Ishikawa (cell line): ENCODE results near the gene RPSA.

Experiments used
- CREB1 ChIP-seq: IDR thresholded peaks from 2 replicates; pipeline ENCODE4 v1.6.1; 2012; ENCODE audit warnings: low read depth
- EGR1 ChIP-seq: IDR thresholded peaks from 2 replicates; pipeline ENCODE4 v1.6.1; 2012
- EP300 ChIP-seq: IDR thresholded peaks from 2 replicates; pipeline ENCODE4 v1.6.1; 2012; ENCODE audit warnings: borderline replicate concordance
- FOXM1 ChIP-seq: IDR thresholded peaks from 2 replicates; pipeline ENCODE4 v1.6.1; 2012; ENCODE audit warnings: low read depth, borderline replicate concordance
- RAD21 ChIP-seq: IDR thresholded peaks from 2 replicates; pipeline ENCODE4 v1.6.1; 2012; ENCODE audit warnings: low read depth
- REST ChIP-seq: IDR thresholded peaks from 2 replicates; pipeline ENCODE4 v1.6.1; 2012; ENCODE audit warnings: low read depth, mild to moderate bottlenecking
- TAF1 ChIP-seq: IDR thresholded peaks from 2 replicates; pipeline ENCODE4 v1.6.1; 2012; ENCODE audit warnings: low read depth, mild to moderate bottlenecking
- TEAD4 ChIP-seq: IDR thresholded peaks from 2 replicates; pipeline ENCODE4 v1.6.1; 2012
- USF1 ChIP-seq: IDR thresholded peaks from 2 replicates; pipeline ENCODE4 v1.6.1; 2012
- YY1 ChIP-seq: IDR thresholded peaks from 2 replicates; pipeline ENCODE4 v1.6.1; 2012; ENCODE audit warnings: low read depth
- ZBTB7A ChIP-seq: IDR thresholded peaks from 2 replicates; pipeline ENCODE4 v1.6.1; 2012; ENCODE audit warnings: low read depth

- TF ChIP-seq ZBTB7A (no peak), REST (no peak), EGR1 (no peak), RAD21 (no peak), USF1 (no peak), TAF1 (no peak), CREB1 (no peak), YY1 (no peak), FOXM1 (no peak), EP300 (no peak), TEAD4 (no peak)
These were observed 18.4 kb upstream of the RPSA start for GRCh38 chr3:39388153-39388552.
